Measurements from ENCODE around the gene PPP1R1C.

PPP1R1C gene

DNA sequence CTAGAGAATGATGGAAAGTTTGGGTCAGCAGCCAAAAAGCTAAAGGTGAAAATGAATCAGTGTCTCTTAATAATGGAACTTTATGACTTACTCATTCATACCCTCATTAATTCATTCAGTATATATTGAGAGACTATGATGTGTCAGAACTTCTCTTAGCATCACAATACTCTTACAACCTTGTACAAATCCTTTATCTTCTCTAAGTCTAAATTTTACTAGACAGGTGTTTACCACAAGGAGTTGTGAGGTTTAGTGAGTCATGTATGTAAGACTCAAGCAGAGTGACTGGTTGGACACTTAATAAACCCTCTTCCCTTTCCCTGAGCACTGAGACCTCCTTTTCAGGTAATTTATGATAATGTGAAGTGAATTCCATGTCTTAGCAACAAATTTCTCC is 129.6 kb downstream of the PPP1R1C start:
- no peak for DNase-seq

- no peak for DNase-seq
These were observed 131.1 kb downstream of the PPP1R1C start for GRCh38 chr2:182116774-182117173.

- no peak for DNase-seq
These were observed 131.5 kb downstream of the PPP1R1C start for GRCh38 chr2:182117196-182117595.

- DNase-seq: no peak
These were observed 143.4 kb downstream of the PPP1R1C start for GRCh38 chr2:182128821-182129707.

DNA sequence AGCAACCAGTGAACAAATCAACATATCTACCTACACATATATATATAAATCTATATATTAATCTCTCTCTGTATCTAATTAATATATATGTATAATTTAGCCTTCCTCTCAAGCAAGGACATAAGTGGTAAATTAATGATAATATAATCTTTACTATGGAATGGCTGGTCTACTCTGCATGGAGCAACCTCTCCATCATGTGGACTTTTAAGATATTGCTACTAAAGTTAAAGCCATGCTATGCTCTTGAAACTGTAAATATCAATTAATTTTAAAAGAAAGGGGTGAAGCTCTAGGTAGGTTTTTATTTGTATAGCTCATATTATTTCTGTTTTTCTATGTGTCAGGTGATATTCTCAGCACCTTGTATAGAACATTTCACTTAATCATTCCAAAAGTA is 147.0 kb downstream of the PPP1R1C start:
- DNase-seq: no peak

GRCh38 chr2:182133195-182133891 is 147.7 kb downstream of the PPP1R1C start:
- no peak for DNase-seq

GRCh38 chr2:182134201-182134600 is 148.5 kb downstream of the PPP1R1C start:
- no peak for DNase-seq

- DNase-seq: no peak
These were observed 156.4 kb downstream of the PPP1R1C start for GRCh38 chr2:182142062-182142461.

GRCh38 chr2:182144041-182144775 is 158.6 kb downstream of the PPP1R1C start:
- DNase-seq: no peak

DNA sequence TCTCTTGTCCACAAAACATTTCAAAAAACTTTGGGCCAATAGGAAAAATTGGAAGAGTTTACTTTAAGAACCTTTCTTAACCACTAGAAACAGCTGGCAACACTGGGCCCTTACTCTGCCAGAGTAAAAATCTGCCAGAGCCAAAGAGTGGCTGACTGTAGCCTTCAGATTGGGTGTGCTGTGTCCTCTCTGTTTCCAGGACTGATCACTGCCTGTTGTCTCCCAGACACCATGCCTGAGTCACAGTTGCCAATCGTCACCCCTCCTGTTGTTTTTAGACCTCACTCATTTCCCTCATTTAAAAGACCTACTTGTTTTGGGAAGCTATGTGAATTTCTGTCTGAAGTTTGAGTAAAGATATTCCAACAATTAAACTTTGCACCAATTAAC is 159.1 kb downstream of the PPP1R1C start:
- DNase-seq: no peak

GRCh38 chr2:182148344-182148743 is 162.7 kb downstream of the PPP1R1C start:
- no peak for DNase-seq

GRCh38 chr2:182163878-182164277 is 178.2 kb downstream of the PPP1R1C start:
- DNase-seq: no peak

DNA sequence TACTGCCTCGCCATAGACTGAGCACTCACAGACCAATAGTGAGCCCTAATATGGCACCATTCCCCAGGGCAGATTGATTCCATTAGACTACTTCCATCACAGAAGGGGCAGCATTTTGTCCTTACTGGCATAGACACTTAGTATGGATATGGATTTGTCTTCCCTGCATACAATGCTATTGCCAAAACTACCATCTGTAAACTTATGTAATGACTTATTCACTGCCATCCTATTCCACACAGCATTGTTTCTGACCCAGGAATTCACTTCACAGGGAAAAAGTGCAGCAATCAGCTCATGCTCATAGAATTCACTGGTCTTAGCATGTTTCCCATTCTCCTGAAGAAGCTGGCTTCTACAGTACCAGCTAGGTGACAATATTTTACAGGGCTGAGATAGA is 179.0 kb downstream of the PPP1R1C start:
- DNase-seq: no peak

DNA sequence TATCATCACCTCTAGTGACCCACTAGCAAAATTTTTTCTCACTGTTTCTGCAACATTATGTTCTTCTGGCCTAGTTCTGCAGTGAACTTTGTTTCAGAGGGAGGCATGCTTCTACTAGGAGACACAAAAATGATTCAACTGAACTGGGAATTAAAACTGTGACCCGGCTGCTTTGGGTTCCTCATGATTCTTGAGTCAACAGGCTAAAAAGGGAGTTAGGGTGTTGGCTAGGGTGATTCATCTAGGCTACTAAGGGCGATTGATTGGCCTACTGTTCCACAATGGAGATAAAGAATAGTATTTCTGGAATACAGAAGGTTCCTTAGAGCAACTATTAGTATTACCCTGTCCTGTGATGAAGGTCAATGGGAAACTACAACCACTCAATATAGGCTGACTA is 179.5 kb downstream of the PPP1R1C start:
- DNase-seq: no peak

DNA sequence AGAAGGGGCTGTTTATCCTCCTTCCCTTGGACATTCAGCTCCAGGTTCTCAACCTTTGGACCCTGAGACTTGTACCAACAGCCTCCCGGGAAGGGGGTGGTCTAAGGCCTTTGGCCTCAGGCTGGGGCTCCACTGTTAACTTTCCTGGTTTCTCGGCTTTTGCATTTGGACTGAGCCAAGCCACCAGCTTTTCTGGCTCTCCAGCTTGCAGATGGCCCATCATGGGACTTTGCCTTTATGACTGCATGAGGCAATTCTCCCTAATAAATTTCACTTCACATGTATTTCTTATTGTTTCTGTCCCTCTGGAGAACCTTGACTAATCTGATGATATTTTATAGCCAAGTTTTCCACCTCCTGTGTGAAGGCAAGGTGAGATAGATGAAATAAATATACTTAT is 180.8 kb downstream of the PPP1R1C start:
- no peak for DNase-seq

- no peak for DNase-seq
These were observed 181.2 kb downstream of the PPP1R1C start for GRCh38 chr2:182166841-182167240.
